ENCODE measurements around the gene B3GNT5. TPM values are rescaled to one million over a fixed set of nuclear protein-coding genes. Genes with fewer than 3 reads are reported as not detected.

B3GNT5 gene
- total and polyA plus RNA-seq, 7 donors, result 12.1 to 98.9 (median 54.7) TPM

- intact Hi-C loops (cut with DNase I), result no loop called here
- TF ChIP-seq CTCF (IDR thresholded peaks at IDR 0.05), result no peak
- ATAC-seq, result no peak
- peaks cover 4% of the 10 kb centered on the region for H3K9me3 ChIP-seq
- WGBS, 3 donors, result 82 to 84% (median 83%) methylated on average over 6 of the region's 6 CpGs
- H3K27ac ChIP-seq, result no peak overlapping the region
- DNase-seq, result no peak
- H3K36me3 ChIP-seq (ENCODE audit: insufficient read depth in 1 of 2, low read depth in 1 of 2), result no peaks in the 10 kb centered on the region
- H3K4me3 ChIP-seq, result no peak overlapping the region
- no peaks in the 10 kb centered on the region for H3K27me3 ChIP-seq (ENCODE audit: insufficient read depth in 3 of 3, low read length in 2 of 3)
- no peaks in the 10 kb centered on the region for H3K4me1 ChIP-seq
Observed at GRCh38 chr3:183247011-183247589, 6.0 kb upstream of the B3GNT5 start.

GRCh38 chr3:183249006-183249718, 3.9 kb upstream of the B3GNT5 start:
- no peaks in the 10 kb centered on the region for H3K4me1 ChIP-seq
- H3K27ac ChIP-seq, result no peak overlapping the region
- H3K4me3 ChIP-seq, result no peak overlapping the region
- H3K9me3 ChIP-seq, result no peaks in the 10 kb centered on the region
- no peaks in the 10 kb centered on the region for H3K27me3 ChIP-seq (ENCODE audit: insufficient read depth in 3 of 3, low read length in 2 of 3)
- intact Hi-C loops (cut with DNase I), result no loop called here
- H3K36me3 ChIP-seq (ENCODE audit: insufficient read depth in 1 of 2, low read depth in 1 of 2), result no peaks in the 10 kb centered on the region
- no peak for TF ChIP-seq CTCF (IDR thresholded peaks at IDR 0.05)
- WGBS, 3 donors, result 84 to 90% (median 86%) methylated on average over 6 of the region's 6 CpGs
- ATAC-seq (no peak), DNase-seq (no peak)

GRCh38 chr3:183252118-183252782, 803 bp upstream of the B3GNT5 start:
- DNase-seq (no peak), ATAC-seq (no peak)
- intact Hi-C loops (cut with DNase I), result loop anchor here (2.0 to 5.0 kb wide), 5 partner anchors 55 to 131 kb away; no protein-coding TSS in a partner anchor
- Histone ChIP-seq H3K9me3 (no peaks in the 10 kb centered on the region), H3K27ac (no peak overlapping the region), H3K36me3 (ENCODE audit: insufficient read depth in 1 of 2, low read depth in 1 of 2) (peaks cover 0 to 4% of the 10 kb centered on the region in 2 donors), H3K4me3 (peak overlapping the region; percentile 89), H3K4me1 (peaks cover 9% of the 10 kb centered on the region), H3K27me3 (ENCODE audit: insufficient read depth in 3 of 3, low read length in 2 of 3) (no peaks in the 10 kb centered on the region)
- whole genome bisulfite sequencing, 3 donors, result 91 to 93% (median 92%) methylated on average over 5 of the region's 5 CpGs
- no peak for TF ChIP-seq CTCF (IDR thresholded peaks at IDR 0.05)

- H3K4me1 ChIP-seq, result peaks cover 11% of the 10 kb centered on the region
- no peaks in the 10 kb centered on the region for H3K9me3 ChIP-seq
- DNase-seq (peak; percentile 80 to 88), ATAC-seq (peak; percentile 78 to 87 (median 82))
- peak overlapping the region; percentile 89 for H3K4me3 ChIP-seq
- intact Hi-C loops (cut with DNase I), result loop anchor here (2.0 to 5.0 kb wide), 6 partner anchors 33 to 129 kb away; no protein-coding TSS in a partner anchor
- H3K27me3 ChIP-seq (ENCODE audit: insufficient read depth in 3 of 3, low read length in 2 of 3), result no peaks in the 10 kb centered on the region
- 0 to 1% (median 0%) methylated on average over 63 to 111 of the region's 111 CpGs for WGBS, 3 donors
- peak; percentile 20 for TF ChIP-seq CTCF (IDR thresholded peaks at IDR 0.05)
- peak overlapping the region; percentile 95 for H3K27ac ChIP-seq
- H3K36me3 ChIP-seq (ENCODE audit: insufficient read depth in 1 of 2, low read depth in 1 of 2), result peaks cover 0 to 6% of the 10 kb centered on the region in 2 donors
Observed at GRCh38 chr3:183253528-183254486, 754 bp downstream of the B3GNT5 start.

Data from psoas muscle (tissue), 8 donors.